ENCODE data around the gene MYO1E. TPM values are rescaled to one million over a fixed set of nuclear protein-coding genes. Genes with fewer than 3 reads are reported as not detected.

The MYO1E gene
- total and polyA plus RNA-seq, 2 of the 4 experiments (the other 2 are of a cell fraction): 13.4 to 37.3 TPM

DNA sequence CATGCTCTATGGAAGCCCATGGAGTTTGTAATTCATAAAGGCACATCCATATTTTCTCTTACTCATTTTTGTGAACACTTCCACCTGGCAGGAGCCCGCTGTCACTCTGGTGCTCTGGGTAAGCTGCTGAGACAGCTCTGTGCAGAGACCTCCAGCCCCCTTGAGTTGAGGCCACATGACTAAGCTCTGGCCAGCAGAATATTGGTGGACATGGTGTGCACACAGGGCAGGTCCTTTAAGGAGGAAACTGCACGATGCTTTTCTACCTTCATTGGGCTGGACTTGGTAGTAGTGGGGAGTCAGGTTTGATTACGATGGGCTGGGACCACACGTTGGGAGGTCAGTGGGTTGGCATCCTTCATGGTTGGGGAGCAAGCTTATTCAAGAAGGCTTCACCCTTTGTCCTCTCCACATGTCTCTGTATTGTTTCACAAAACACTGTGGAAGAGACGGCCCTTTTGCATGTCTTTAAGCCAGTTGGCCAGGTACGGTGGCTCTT is 238.7 kb downstream of the MYO1E start:
- H4K91ac ChIP-seq (ENCODE audit: insufficient read depth, low read depth, low read length): no peak overlapping the region
- no peak overlapping the region for H3K18ac ChIP-seq (ENCODE audit: low read depth, low read length)
- H2BK20ac ChIP-seq (ENCODE audit: low read depth, low read length): no peak overlapping the region
- no peak overlapping the region for H3K4me2 ChIP-seq (ENCODE audit: low read depth, low read length)
- peaks cover 40% of the 10 kb centered on the region for H3K36me3 ChIP-seq (ENCODE audit: control insufficient read depth, insufficient read depth, low read length)
- H4K20me1 ChIP-seq (ENCODE audit: insufficient read depth, low read length): no peaks in the 10 kb centered on the region; the same call in 1 of the 2 replicates
- H2BK5ac ChIP-seq (ENCODE audit: low read depth, low read length, poor library complexity, severe bottlenecking): no peak overlapping the region
- dilution Hi-C loops (cut with HindIII; ENCODE audit: low sequenced_read_pairs, unreplicated experiment) (no loop called here), in situ Hi-C loops (cut with MboI; ENCODE audit: low sequenced_read_pairs) (no loop called here), intact Hi-C loops (cut with micrococcal nuclease) (no loop called here)
- peak overlapping the region; percentile 30 for H2AFZ ChIP-seq (replicated peaks; ENCODE audit: low read length, poor library complexity)
- H2BK15ac ChIP-seq (ENCODE audit: low read depth, low read length): no peak overlapping the region
- TF ChIP-seq, protein P1, sequence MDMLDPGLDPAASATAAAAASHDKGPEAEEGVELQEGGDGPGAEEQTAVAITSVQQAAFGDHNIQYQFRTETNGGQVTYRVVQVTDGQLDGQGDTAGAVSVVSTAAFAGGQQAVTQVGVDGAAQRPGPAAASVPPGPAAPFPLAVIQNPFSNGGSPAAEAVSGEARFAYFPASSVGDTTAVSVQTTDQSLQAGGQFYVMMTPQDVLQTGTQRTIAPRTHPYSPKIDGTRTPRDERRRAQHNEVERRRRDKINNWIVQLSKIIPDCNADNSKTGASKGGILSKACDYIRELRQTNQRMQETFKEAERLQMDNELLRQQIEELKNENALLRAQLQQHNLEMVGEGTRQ (IDR thresholded peaks at IDR 0.05; ENCODE audit: low read depth, low read length): no peak
- TF ChIP-seq CEBPB (IDR thresholded peaks at IDR 0.05; ENCODE audit: low read depth, low read length) (no peak), MAZ (IDR thresholded peaks at IDR 0.05; ENCODE audit: borderline replicate concordance, low read depth, low read length) (no peak), POLR2A (IDR thresholded peaks at IDR 0.05; ENCODE audit: low read depth, low read length) (no peak), RAD21 (IDR thresholded peaks at IDR 0.05; ENCODE audit: low read length) (no peak), MXI1 (IDR thresholded peaks at IDR 0.05; ENCODE audit: borderline replicate concordance, low read depth, low read length) (no peak), CHD1 (IDR thresholded peaks at IDR 0.05; ENCODE audit: low read depth, low read length) (no peak), NFE2L2 (IDR thresholded peaks at IDR 0.05; ENCODE audit: low read depth, low read length) (no peak), SMC3 (IDR thresholded peaks at IDR 0.05; ENCODE audit: low read depth, low read length) (no peak), FOS (IDR thresholded peaks at IDR 0.05; ENCODE audit: low read depth, low read length) (no peak), BHLHE40 (IDR thresholded peaks at IDR 0.05; ENCODE audit: low read depth, low read length) (no peak), RCOR1 (IDR thresholded peaks at IDR 0.05; ENCODE audit: insufficient replicate concordance, low read length) (no peak), RFX5 (IDR thresholded peaks at IDR 0.05; ENCODE audit: low read depth, low read length) (no peak), MAFK (IDR thresholded peaks at IDR 0.05; ENCODE audit: low read depth, low read length) (no peak)
- TF ChIP-seq, protein P2, sequence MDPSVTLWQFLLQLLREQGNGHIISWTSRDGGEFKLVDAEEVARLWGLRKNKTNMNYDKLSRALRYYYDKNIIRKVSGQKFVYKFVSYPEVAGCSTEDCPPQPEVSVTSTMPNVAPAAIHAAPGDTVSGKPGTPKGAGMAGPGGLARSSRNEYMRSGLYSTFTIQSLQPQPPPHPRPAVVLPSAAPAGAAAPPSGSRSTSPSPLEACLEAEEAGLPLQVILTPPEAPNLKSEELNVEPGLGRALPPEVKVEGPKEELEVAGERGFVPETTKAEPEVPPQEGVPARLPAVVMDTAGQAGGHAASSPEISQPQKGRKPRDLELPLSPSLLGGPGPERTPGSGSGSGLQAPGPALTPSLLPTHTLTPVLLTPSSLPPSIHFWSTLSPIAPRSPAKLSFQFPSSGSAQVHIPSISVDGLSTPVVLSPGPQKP (IDR thresholded peaks at IDR 0.05; ENCODE audit: borderline replicate concordance, low read depth, low read length): no peak
- TF ChIP-seq, protein P3, sequence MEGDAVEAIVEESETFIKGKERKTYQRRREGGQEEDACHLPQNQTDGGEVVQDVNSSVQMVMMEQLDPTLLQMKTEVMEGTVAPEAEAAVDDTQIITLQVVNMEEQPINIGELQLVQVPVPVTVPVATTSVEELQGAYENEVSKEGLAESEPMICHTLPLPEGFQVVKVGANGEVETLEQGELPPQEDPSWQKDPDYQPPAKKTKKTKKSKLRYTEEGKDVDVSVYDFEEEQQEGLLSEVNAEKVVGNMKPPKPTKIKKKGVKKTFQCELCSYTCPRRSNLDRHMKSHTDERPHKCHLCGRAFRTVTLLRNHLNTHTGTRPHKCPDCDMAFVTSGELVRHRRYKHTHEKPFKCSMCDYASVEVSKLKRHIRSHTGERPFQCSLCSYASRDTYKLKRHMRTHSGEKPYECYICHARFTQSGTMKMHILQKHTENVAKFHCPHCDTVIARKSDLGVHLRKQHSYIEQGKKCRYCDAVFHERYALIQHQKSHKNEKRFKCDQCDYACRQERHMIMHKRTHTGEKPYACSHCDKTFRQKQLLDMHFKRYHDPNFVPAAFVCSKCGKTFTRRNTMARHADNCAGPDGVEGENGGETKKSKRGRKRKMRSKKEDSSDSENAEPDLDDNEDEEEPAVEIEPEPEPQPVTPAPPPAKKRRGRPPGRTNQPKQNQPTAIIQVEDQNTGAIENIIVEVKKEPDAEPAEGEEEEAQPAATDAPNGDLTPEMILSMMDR (conservative IDR thresholded peaks at IDR 0.05; ENCODE audit: low read depth, low read length): no peak
- H3K27me3 ChIP-seq (ENCODE audit: control insufficient read depth, insufficient read depth, low read length): no peaks in the 10 kb centered on the region
- H3K4ac ChIP-seq (ENCODE audit: low read depth, low read length): no peak overlapping the region
- no peaks in the 10 kb centered on the region for H3K4me1 ChIP-seq (ENCODE audit: control insufficient read depth, insufficient read depth, low read length)
- no peaks in the 10 kb centered on the region for H3K9me3 ChIP-seq (ENCODE audit: control insufficient read depth, insufficient read depth, low read length)
- no peak overlapping the region; the same call in 1 of the 2 replicates for H3K14ac ChIP-seq (replicated peaks; ENCODE audit: low read depth, low read length)
- H3K79me1 ChIP-seq (ENCODE audit: low read depth in 1 of 2, low read length in 2 of 2): peaks cover 33 to 50% of the 10 kb centered on the region in 2 experiments
- no TSS peak for BruUV-seq (replicated peaks)
- no peak overlapping the region for H3K56ac ChIP-seq (ENCODE audit: extremely low read depth, insufficient read depth, low read length)
- no peak overlapping the region for H4K8ac ChIP-seq (ENCODE audit: low read depth in 2 of 2, low read length in 2 of 2)
- H3K4me3 ChIP-seq (ENCODE audit: insufficient read depth, low read depth, low read length): no peak overlapping the region
- peak overlapping the region; percentile 55 for H2AK9ac ChIP-seq (replicated peaks; ENCODE audit: low read depth, low read length, poor library complexity)
- H3K9me1 ChIP-seq (ENCODE audit: insufficient read depth, low read length): peaks cover 4% of the 10 kb centered on the region
- ATAC-seq (ENCODE audit: low read depth) (no peak), DNase-seq (no peak)
- ChIA-PET POLR2A (ENCODE audit: unreplicated experiment) (no interaction called here), CTCF (interaction anchor here (1.0 kb wide), 1 partner anchor 11 kb away, joined by 3 read pairs; no protein-coding TSS in a partner anchor)
- H3K23ac ChIP-seq (ENCODE audit: low read depth, low read length): no peak overlapping the region
- no peak overlapping the region for H3K9ac ChIP-seq (ENCODE audit: low read depth, low read length)
- no peak overlapping the region for H3K27ac ChIP-seq (ENCODE audit: insufficient read depth, low read length)
- no peak overlapping the region for H2AK5ac ChIP-seq (ENCODE audit: low read depth, low read length)
- WGBS, 2 experiments (ENCODE audit: extremely low coverage in 2 of 2, insufficient read length in 1 of 2): no CpG with 5 or more reads among the region's 6 CpGs
- H4K5ac ChIP-seq (ENCODE audit: low read depth, low read length): no peak overlapping the region
- H2BK120ac ChIP-seq (ENCODE audit: low read depth, low read length): no peak overlapping the region

Measured in IMR-90 (cell line).